Measurements from ENCODE around the gene MAPKAP1. TPM values are rescaled to one million over a fixed set of nuclear protein-coding genes. Genes with fewer than 3 reads are reported as not detected.
A peak's percentile ranks its signal among the peaks of the same experiment; 100 is the strongest.

Gene MAPKAP1
- 53.9 and 56.6 TPM in 2 replicates for total RNA-seq (ENCODE audit: low replicate concordance)

DNA sequence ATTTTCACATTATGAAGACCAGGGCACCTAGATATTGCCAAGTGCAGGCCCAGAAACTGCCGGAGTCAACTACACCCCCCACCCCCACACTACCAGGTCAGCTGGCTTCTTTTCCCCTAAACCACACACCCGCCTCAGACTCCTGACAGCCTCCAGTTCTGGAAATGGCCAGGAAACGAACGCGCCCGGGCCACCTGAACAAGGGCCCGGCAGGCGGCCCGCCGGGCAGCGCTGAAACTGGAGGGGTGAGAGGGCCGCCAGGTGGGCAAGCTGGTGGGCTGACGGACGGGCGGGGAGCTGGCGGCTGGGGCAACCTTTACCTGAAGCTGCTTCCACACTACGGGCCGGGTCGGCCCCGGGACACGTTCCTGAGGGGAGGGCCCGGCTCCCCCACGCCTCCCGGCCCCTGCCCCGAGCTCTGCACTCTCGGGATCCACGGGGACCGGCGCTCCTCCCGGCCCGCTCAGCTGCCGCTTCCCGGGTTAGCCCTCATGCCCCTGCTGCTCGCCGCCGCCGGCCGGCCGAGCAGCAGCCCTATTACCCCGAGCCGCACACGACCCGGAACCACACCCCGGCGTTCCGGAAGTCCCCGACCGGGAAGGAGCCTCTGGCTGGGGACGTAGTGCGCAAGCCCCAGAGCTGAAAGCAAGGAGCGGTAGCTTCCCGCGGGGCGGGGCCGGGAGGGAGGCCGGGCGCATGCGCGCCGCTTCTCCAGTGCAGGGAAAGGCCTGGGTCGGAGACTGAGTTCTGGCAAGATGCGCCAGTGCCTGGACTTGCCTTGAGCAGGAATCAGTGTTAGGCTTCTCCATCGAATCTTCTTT lies at the start of gene MAPKAP1:
TSS of gene MAPKAP1 (minus strand) at position 558 of the 821 bp plus-strand sequence. CDS start 34,634 bp downstream, outside the sequence.
- Mint-ChIP-seq H3K4me3 (peak within 1 kb of the TSS; percentile 91), H3K36me3 (peaks cover 3% of the 10 kb centered on the region), H3K27me3 (ENCODE audit: insufficient read depth, low read depth) (peaks cover 4% of the 10 kb centered on the region), H3K4me1 (peaks cover 16% of the 10 kb centered on the region), H3K27ac (peak within 1 kb of the TSS; percentile 91), H3K9me3 (no peaks in the 10 kb centered on the region)
- TF ChIP-seq EZH2phosphoT487 (IDR thresholded peaks at IDR 0.05) (peak; percentile 22), EZH2 (IDR thresholded peaks at IDR 0.05) (peak; percentile 71)
- TF ChIP-seq, protein P1, sequence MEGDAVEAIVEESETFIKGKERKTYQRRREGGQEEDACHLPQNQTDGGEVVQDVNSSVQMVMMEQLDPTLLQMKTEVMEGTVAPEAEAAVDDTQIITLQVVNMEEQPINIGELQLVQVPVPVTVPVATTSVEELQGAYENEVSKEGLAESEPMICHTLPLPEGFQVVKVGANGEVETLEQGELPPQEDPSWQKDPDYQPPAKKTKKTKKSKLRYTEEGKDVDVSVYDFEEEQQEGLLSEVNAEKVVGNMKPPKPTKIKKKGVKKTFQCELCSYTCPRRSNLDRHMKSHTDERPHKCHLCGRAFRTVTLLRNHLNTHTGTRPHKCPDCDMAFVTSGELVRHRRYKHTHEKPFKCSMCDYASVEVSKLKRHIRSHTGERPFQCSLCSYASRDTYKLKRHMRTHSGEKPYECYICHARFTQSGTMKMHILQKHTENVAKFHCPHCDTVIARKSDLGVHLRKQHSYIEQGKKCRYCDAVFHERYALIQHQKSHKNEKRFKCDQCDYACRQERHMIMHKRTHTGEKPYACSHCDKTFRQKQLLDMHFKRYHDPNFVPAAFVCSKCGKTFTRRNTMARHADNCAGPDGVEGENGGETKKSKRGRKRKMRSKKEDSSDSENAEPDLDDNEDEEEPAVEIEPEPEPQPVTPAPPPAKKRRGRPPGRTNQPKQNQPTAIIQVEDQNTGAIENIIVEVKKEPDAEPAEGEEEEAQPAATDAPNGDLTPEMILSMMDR (IDR thresholded peaks at IDR 0.05), result no peak
- Histone ChIP-seq H2AFZ (replicated peaks) (peak within 1 kb of the TSS; percentile 80), H3K4me3 (peak within 1 kb of the TSS; percentile 85), H3K36me3 (no peaks in the 10 kb centered on the region), H4K20me1 (ENCODE audit: low read depth) (peaks cover 3% of the 10 kb centered on the region), H3K79me2 (ENCODE audit: low read depth) (peaks cover 48% of the 10 kb centered on the region), H3K4me1 (peaks cover 4% of the 10 kb centered on the region), H3F3A (ENCODE audit: low read depth) (no peaks in the 10 kb centered on the region), H3K9me3 (ENCODE audit: low read depth) (no peaks in the 10 kb centered on the region), H3K9ac (peak within 1 kb of the TSS; percentile 64), H3K4me2 (peak within 1 kb of the TSS; percentile 90), H3K27me3 (no peaks in the 10 kb centered on the region), H3K27ac (no peak within 1 kb of the TSS)
- peak; percentile 98 for DNase-seq (ENCODE audit: low spot score)

DNA sequence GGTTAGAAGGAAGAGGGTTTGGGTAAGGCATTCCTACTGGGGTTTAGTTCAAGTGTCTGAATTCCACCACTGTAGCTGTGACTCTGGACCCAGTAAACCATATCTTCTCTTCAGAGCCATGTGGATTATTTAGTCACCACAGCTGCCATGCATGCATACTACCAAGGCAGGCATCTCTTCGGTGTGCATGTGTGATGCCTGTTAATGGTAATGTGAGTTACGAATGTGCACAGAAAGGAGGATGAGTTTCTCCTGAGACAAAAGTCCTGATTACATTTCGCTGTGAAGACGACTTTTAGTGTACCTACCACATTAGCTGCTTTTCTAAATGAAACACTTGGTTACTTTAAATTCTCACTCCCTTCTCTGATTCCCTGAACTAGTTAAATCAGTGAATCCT lies 49.5 kb upstream of the MAPKAP1 start:
- no peak for TF ChIP-seq EZH2 (IDR thresholded peaks at IDR 0.05)
- no peak for TF ChIP-seq EZH2phosphoT487 (IDR thresholded peaks at IDR 0.05)
- TF ChIP-seq, protein P1 (IDR thresholded peaks at IDR 0.05), result no peak
- Histone ChIP-seq H3K36me3 (no peaks in the 10 kb centered on the region), H3F3A (ENCODE audit: low read depth) (peaks cover 62% of the 10 kb centered on the region), H3K9ac (no peak overlapping the region), H3K9me3 (ENCODE audit: low read depth) (no peaks in the 10 kb centered on the region), H4K20me1 (ENCODE audit: low read depth) (peaks cover 99% of the 10 kb centered on the region), H3K27me3 (no peaks in the 10 kb centered on the region), H3K79me2 (ENCODE audit: low read depth) (peaks cover 99% of the 10 kb centered on the region), H2AFZ (replicated peaks) (no peak overlapping the region), H3K27ac (no peak overlapping the region), H3K4me2 (no peak overlapping the region), H3K4me3 (no peak overlapping the region), H3K4me1 (peaks cover 93% of the 10 kb centered on the region)
- Mint-ChIP-seq H3K27me3 (ENCODE audit: insufficient read depth, low read depth) (no peaks in the 10 kb centered on the region), H3K9me3 (no peaks in the 10 kb centered on the region), H3K27ac (no peak overlapping the region), H3K36me3 (peaks cover 2% of the 10 kb centered on the region), H3K4me1 (peaks cover 77% of the 10 kb centered on the region), H3K4me3 (no peak overlapping the region)
- no peak for DNase-seq (ENCODE audit: low spot score)

DNA sequence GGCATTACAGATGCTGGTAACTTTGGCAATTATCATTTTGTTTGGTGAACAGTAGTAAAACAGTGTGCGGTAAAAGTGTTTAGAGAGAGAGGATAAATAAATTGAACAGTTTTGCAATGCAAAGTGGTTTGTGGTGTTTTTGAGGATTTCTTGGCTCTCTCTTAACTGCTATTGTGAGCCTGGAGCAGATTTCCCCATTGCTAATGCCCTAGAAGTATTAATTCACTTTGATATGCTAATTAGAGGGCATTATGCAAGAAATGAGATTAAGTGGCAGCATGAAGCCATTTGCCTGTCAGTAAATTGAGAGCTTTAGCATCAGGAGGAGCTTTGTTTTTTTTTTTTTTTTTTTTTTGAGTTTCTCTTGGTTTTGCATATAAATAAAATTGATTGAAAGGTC lies 48.3 kb upstream of the MAPKAP1 start:
- Histone ChIP-seq H3K9me3 (ENCODE audit: low read depth) (no peaks in the 10 kb centered on the region), H2AFZ (replicated peaks) (no peak overlapping the region), H3K27me3 (no peaks in the 10 kb centered on the region), H3K4me3 (no peak overlapping the region), H3K9ac (no peak overlapping the region), H3F3A (ENCODE audit: low read depth) (peaks cover 74% of the 10 kb centered on the region), H3K4me1 (peaks cover 99% of the 10 kb centered on the region), H3K79me2 (ENCODE audit: low read depth) (peaks cover 96% of the 10 kb centered on the region), H4K20me1 (ENCODE audit: low read depth) (peaks cover 100% of the 10 kb centered on the region), H3K4me2 (peak overlapping the region; percentile 79), H3K27ac (no peak overlapping the region), H3K36me3 (no peaks in the 10 kb centered on the region)
- Mint-ChIP-seq H3K27ac (no peak overlapping the region), H3K27me3 (ENCODE audit: insufficient read depth, low read depth) (no peaks in the 10 kb centered on the region), H3K4me1 (peaks cover 83% of the 10 kb centered on the region), H3K36me3 (peaks cover 2% of the 10 kb centered on the region), H3K4me3 (peak overlapping the region; percentile 30), H3K9me3 (no peaks in the 10 kb centered on the region)
- TF ChIP-seq EZH2 (IDR thresholded peaks at IDR 0.05) (no peak), EZH2phosphoT487 (IDR thresholded peaks at IDR 0.05) (peak; percentile 94)
- TF ChIP-seq, protein P1 (IDR thresholded peaks at IDR 0.05), result no peak
- peak; percentile 52 for DNase-seq (ENCODE audit: low spot score)
